ENCODE results near the gene ILF3. TPM values are rescaled to one million over a fixed set of nuclear protein-coding genes. Genes with fewer than 3 reads are reported as not detected.

ILF3 gene
- total RNA-seq, 4 donors from 2014 or later, result 67.3 to 88.2 (median 76.6) TPM

GRCh38 chr19:10637894-10638293 lies 16.3 kb upstream of the ILF3 start:
- Histone ChIP-seq H3K4me1 (peaks cover 7 to 13% of the 10 kb centered on the region in 2 donors), H3K36me3 (peaks cover 0 to 90% of the 10 kb centered on the region in 2 donors), H3K9me3 (no peaks in the 10 kb centered on the region), H3K27ac (no peak overlapping the region), H3K27me3 (no peaks in the 10 kb centered on the region), H3K4me3 (no peak overlapping the region)
- intact Hi-C loops (cut with DNase I; ENCODE audit: low total_unique reads), result no loop called here
- ATAC-seq (no peak), DNase-seq (no peak)
- in situ Hi-C loops (cut with MboI; ENCODE audit: low sequenced_read_pairs in 4 of 4), result no loop called here
- TF ChIP-seq POLR2A (IDR thresholded peaks at IDR 0.05) (no peak), CTCF (IDR thresholded peaks at IDR 0.05 in 4 of 5, conservative IDR thresholded peaks at IDR 0.05 in 1 of 5) (no peak)

- DNase-seq, result no peak
- TF ChIP-seq POLR2A (IDR thresholded peaks at IDR 0.05) (no peak), CTCF (IDR thresholded peaks at IDR 0.05 in 4 of 5, conservative IDR thresholded peaks at IDR 0.05 in 1 of 5) (no peak)
- Histone ChIP-seq H3K4me1 (peaks cover 19 to 21% of the 10 kb centered on the region in 2 donors), H3K4me3 (no peak overlapping the region), H3K9me3 (no peaks in the 10 kb centered on the region), H3K27me3 (no peaks in the 10 kb centered on the region), H3K36me3 (peaks cover 0 to 84% of the 10 kb centered on the region in 2 donors), H3K27ac (peak overlapping the region; percentile 21 to 50 (median 48))
- intact Hi-C loops (cut with DNase I; ENCODE audit: low total_unique reads) (loop anchor here (5.0 kb wide), 1 partner anchor 38 kb away; no protein-coding TSS in a partner anchor), in situ Hi-C loops (cut with MboI; ENCODE audit: low sequenced_read_pairs in 4 of 4) (loop anchor here in 3 of 4 donors (5.0 kb wide), 1 partner anchor 58 kb away; no protein-coding TSS in a partner anchor)
- ATAC-seq, result peak in 1 of 2 donors; percentile 63
Measured at GRCh38 chr19:10639836-10640235, 14.3 kb upstream of the ILF3 start.

- ATAC-seq (no peak), DNase-seq (no peak)
- Histone ChIP-seq H3K9me3 (no peaks in the 10 kb centered on the region), H3K4me3 (no peak overlapping the region), H3K36me3 (peaks cover 0 to 79% of the 10 kb centered on the region in 2 donors), H3K27me3 (no peaks in the 10 kb centered on the region), H3K27ac (peak overlapping the region in 2 of 4 donors; percentile 9 to 47), H3K4me1 (peaks cover 20 to 22% of the 10 kb centered on the region in 2 donors)
- in situ Hi-C loops (cut with MboI; ENCODE audit: low sequenced_read_pairs in 4 of 4) (loop anchor here in 3 of 4 donors (5.0 kb wide), 1 partner anchor 58 kb away; no protein-coding TSS in a partner anchor), intact Hi-C loops (cut with DNase I; ENCODE audit: low total_unique reads) (loop anchor here (5.0 kb wide), 1 partner anchor 38 kb away; no protein-coding TSS in a partner anchor)
- TF ChIP-seq POLR2A (IDR thresholded peaks at IDR 0.05) (no peak), CTCF (IDR thresholded peaks at IDR 0.05 in 4 of 5, conservative IDR thresholded peaks at IDR 0.05 in 1 of 5) (no peak)
Measured at GRCh38 chr19:10640361-10640760, 13.8 kb upstream of the ILF3 start.

- peaks cover 0 to 70% of the 10 kb centered on the region in 2 donors for H3K36me3 ChIP-seq
- H3K27me3 ChIP-seq, result no peaks in the 10 kb centered on the region
- no peak for TF ChIP-seq POLR2A (IDR thresholded peaks at IDR 0.05)
- TF ChIP-seq CTCF (IDR thresholded peaks at IDR 0.05 in 4 of 5, conservative IDR thresholded peaks at IDR 0.05 in 1 of 5), result no peak
- H3K9me3 ChIP-seq, result no peaks in the 10 kb centered on the region
- H3K27ac ChIP-seq, result no peak overlapping the region
- no peak for ATAC-seq
- intact Hi-C loops (cut with DNase I; ENCODE audit: low total_unique reads) (loop anchor here (5.0 kb wide), 1 partner anchor 39 kb away; no protein-coding TSS in a partner anchor), in situ Hi-C loops (cut with MboI; ENCODE audit: low sequenced_read_pairs in 4 of 4) (loop anchor here in 3 of 4 donors (5.0 kb wide), 1 partner anchor 59 kb away; no protein-coding TSS in a partner anchor)
- peaks cover 20 to 22% of the 10 kb centered on the region in 2 donors for H3K4me1 ChIP-seq
- no peak overlapping the region for H3K4me3 ChIP-seq
- no peak for DNase-seq
Measured at GRCh38 chr19:10641248-10641647, 12.9 kb upstream of the ILF3 start.

Measured in gastrocnemius medialis (tissue), 4 donors.